Nucleus accumbens (tissue), 56 donors: Measurements from ENCODE around the gene GSTM1.
A peak's percentile ranks its signal among the peaks of the same experiment; 100 is the strongest.

ENCODE experiments used
- DNase-seq, 56 donors: peaks; one replicate each; lab custom pipeline; 2025; lab: John Stamatoyannopoulos, UW

GSTM1 gene

DNA sequence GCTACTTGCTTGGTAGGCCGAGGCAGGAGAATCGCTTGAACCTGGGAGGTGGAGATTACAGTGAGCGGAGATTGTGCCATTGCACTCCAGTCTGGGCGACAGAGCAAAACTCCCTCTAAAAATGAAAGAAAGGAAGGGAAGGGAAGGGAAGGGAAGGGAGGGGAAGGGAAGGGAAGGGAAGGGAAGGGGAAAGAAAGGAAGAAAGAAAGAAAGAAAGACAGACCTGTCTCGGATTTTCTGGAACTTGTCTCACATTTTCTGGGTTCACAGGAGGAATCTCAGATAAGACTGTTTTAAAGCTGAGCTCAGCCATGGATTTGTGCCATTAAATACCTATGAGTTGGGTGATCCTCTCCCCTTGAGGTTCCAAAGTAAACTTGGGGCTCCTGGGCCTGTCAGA lies 37.3 kb downstream of the GSTM1 start:
- no peak for DNase-seq

DNA sequence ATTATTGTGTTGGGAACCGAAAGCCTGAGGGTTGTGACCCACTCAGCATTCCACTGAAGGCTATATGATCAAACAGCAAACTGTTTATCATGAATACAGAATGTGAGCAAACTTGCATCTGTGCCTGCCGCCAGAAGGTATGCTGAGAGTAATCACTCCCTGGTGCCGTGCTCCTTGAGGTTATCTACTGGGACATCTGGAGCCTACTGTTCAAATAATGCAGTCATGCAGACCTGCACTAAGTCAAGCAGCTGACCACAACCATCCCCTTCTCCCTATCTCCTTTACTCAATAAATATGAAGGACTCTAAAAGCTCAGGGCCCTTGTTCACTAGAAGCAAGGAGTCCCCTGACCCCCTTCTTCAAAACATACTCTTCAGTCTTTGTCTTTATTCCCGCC lies 37.9 kb downstream of the GSTM1 start:
- no peak for DNase-seq

DNA sequence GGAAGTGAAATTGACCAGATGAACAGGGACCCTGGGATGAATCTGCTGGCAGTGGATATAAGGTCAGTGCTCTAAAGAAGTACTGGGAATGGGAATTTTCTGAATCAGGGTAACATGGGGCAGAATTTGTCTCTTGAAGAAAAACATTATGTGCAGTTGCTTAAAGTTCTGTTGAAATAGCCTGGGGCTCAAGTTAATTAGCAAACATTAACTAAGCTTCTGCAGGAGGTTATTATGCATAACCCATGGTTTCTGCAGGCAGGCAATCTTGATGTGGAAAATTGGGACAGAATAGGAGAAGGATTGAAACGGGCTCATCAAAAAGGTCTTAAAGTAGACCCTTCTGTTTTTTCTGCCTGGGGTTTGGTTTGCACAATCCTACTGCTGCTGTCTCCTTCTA lies 38.4 kb downstream of the GSTM1 start:
- no peak for DNase-seq

DNA sequence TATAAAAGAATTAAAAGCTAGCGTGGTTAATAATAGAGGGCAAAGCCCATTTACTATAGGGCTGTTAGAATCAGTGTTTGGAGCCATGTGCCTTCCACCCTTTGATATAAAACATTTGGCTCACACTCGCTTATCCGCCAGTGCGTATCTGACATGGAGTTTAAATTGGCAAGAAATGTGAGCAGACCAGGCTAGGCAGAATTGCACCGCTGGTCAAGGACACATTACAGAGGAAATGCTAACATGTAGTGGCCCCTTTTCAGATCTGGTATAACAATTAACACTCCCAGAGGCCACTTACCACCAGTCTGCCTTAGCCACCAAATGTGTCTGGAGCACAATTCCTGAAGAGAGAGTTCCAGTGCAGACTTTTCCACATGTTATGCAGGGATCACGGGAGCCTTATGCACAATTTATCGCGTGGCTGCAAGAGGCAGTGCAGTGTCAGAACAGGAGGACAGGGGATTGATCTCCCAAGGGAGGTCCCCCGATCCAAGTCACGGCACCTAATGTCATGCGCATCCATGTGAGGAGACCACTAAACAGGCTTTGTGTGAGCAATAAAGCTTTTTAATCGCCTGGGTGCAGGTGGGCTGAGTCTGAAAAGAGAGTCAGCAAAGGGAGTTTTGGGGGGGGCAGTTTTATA lies 39.2 kb downstream of the GSTM1 start:
- no peak for DNase-seq

DNA sequence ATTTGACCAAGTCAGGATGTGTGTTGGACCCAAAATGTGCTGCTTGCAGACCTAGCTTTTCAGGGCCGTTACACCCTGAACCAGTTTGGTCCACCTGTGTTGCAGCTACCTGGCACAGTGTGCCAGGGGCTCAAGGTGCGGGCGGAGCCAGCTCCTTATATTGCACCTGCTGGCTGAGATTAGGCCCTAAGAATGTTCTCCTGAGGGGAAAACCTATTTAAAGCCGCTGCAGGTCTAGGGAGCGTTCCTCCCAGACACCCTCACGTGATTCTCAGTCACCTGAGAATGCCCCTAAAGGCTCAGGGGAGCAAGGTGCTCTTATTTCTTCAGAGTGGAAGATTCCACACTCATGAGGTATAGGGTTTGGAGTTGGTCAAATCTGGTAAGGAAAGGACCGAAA lies 41.3 kb downstream of the GSTM1 start:
- DNase-seq = no peak

DNA sequence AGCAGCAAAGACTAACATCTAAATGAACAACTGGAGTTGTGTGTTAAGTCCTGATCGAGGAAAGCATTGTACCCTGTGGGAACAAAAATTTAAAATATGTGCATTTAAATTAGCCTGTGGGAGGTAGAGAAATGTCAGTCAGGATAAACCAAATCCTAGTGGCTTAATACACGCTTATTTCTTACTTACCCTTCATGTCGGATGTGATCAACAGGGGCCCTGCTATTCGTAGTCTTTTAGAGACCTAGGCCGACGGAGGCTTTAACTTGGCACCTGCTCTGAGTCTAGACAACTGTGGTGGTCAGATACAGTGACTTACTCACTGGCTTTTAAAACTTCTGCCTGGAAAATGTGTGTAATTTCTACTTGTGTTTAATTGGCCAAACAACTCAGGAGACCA lies 43.0 kb downstream of the GSTM1 start:
- DNase-seq = no peak

DNA sequence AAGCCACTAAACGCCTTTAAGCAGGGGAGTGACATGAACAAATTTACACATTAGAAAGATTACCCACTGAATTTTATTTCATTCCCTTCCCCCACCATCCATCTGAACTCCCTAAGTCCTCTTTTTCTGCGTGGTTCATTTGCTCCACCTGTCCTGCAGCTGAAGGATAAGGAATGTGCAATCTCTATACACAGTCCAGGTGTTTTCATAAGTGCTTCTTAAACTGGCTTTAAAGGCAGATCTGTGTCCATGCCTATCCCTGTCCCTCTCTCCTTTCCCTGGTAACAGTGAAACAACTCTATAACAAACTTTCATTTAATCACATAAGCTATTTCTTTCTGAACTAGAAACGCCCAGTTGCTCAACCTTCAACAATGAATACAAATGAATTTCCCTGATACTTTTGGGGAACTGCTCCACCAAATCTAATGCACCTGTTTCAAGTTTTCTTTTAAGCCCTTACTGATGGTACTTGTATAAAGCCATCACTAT lies 44.8 kb downstream of the GSTM1 start:
- DNase-seq = no peak

DNA sequence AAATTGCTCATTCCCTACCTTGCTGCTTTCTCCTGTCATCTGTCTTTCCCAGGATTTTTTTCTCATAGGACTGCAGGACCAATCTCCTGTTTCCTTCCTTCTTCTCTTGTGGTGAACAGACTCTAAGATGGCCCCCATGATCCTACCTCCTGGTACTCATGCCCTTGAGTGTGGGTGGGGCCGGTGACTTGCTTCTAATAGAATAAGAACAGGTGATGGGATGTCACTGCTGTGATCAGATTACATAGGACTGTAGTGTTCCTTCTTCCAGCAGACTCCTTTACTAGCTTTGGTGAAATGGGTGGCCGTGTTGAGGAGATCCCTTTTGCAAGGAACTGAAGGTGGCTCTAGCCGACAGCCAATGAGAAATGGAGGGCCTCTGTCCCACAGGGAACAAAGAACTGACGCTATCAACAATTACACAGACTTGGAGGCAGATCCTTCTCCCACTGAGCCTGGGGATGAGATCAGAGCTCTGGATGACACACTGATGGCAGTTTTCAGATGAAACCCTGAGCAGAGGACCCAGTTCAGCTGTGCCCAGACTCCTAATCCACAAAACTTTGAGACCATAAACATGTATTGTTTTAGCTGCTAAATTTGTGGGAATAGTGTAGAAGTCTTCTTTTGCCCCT lies 45.7 kb downstream of the GSTM1 start:
- DNase-seq = no peak

DNA sequence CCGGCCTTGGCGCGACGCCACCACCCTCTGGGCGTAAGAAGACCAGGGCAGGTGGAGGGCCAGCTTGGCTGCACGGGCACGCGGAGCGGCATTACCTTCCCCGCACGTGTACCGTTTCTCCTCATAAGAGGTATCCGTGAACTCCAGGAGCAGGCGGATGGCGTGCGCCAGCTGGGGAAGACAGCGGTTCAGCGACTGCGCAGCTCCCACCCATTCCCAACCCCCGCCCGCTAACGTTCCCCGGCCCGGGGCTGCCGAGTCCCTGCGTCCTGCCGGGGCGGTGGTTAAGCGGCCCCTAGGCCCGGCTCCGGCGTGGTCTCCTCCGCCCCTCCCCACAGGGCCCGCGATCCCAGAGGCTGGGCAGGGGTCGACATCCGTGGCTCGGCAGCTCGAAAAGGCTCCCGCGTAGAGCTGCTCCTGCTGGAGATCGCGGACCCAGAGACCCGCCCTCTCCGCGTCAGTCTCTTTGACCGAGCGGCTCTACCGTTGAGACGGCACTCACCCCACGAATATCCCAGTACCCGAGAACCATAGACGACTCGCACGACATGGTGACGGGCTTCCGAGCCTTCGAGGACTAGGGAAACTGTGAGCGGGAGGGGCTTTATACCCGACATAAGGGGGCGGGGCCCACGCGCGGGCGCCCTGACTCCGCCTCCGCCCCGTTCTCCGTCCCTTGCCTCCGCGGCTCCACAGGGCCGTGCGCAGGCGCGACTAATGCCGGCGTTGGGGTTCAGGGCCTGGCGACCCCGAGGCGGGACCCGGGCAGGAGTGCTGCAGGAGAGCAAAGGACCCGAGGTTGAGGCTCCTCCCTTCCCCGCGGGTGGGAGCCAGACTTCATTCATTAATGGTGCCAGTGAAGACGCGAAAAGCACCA lies 52.4 kb downstream of the GSTM1 start:
- peak in 54 of 56 donors; percentile 13 to 90 (median 64) for DNase-seq

DNA sequence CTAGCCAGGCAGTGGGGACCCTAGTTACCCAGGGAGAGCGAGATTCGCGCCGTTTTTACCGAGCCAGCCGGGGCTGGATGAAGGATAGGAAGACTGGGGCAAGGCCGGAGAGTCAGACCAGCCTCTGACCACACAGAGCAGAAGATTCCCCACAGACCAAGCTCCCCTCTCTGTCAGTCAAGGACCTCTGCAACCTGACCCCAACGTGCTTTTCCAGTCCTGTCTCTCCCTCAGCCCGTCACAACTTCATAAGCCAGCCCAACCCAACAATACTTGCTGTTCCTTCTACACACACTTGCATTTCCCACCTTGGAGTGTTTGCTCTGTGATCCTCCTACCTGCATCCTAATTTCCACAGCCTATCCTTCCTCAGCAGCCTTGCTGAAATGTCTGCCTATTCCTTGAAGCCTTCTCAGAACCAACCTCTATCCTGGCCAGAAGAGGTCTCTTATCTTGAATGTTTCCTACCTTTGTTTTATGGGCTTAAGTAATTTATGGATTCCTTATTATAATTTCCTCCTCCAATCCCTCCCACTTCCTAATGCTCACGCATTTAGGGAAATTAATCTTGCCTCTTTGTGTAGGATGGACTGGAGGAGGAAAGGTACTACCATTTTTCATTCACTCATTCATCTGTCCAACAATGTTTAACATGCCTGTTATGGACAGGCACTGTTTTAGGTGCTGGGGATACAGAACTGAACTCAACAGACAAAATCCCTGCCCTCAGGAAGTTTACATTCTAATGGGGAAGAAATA lies 53.2 kb downstream of the GSTM1 start, which contains the start of gene GSTM3:
Gene GSTM3, minus strand, starts transcription at position 424 of the 759 bp plus-strand sequence. CDS start 751 bp downstream, outside the sequence.
- peak in 3 of 56 donors; percentile 18 to 49 (median 38) for DNase-seq
